ENCODE measurements around the gene SHANK2.

Gene SHANK2

GRCh38 chr11:71252269-71252769, at the start of gene SHANK2:
Gene SHANK2, minus strand, starts transcription at chr11:71252577. Its CDS starts 105,251 bp downstream, at chr11:71147326.
- DNase-seq, result no peak

GRCh38 chr11:71301858-71302533, 49.6 kb upstream of the SHANK2 start:
- no peak for DNase-seq

GRCh38 chr11:71301046-71301857, 48.9 kb upstream of the SHANK2 start:
- no peak for DNase-seq

GRCh38 chr11:71300187-71300586, 47.8 kb upstream of the SHANK2 start:
- DNase-seq, result no peak

GRCh38 chr11:71298761-71299181, 46.4 kb upstream of the SHANK2 start:
- DNase-seq, result no peak

GRCh38 chr11:71298016-71298550, 45.7 kb upstream of the SHANK2 start:
- no peak for DNase-seq

GRCh38 chr11:71294846-71295600, 42.6 kb upstream of the SHANK2 start:
- no peak for DNase-seq

- DNase-seq, result no peak
Measured at GRCh38 chr11:71293961-71294782, 41.8 kb upstream of the SHANK2 start.

- peak in 29 of 51 donors; percentile 1 to 59 (median 22) for DNase-seq
Measured at GRCh38 chr11:71286701-71287643, 34.6 kb upstream of the SHANK2 start.

GRCh38 chr11:71285111-71285510, 32.7 kb upstream of the SHANK2 start:
- no peak for DNase-seq

- DNase-seq, result no peak
Measured at GRCh38 chr11:71284525-71285092, 32.2 kb upstream of the SHANK2 start.

GRCh38 chr11:71283971-71284441, 31.6 kb upstream of the SHANK2 start:
- DNase-seq, result no peak

GRCh38 chr11:71282581-71283351, 30.4 kb upstream of the SHANK2 start:
- DNase-seq, result no peak

GRCh38 chr11:71281831-71282230, 29.5 kb upstream of the SHANK2 start:
- no peak for DNase-seq

GRCh38 chr11:71281204-71281603, 28.8 kb upstream of the SHANK2 start:
- no peak for DNase-seq

- no peak for DNase-seq
Measured at GRCh38 chr11:71279916-71280645, 27.7 kb upstream of the SHANK2 start.

GRCh38 chr11:71272161-71272560, 19.8 kb upstream of the SHANK2 start:
- no peak for DNase-seq
